Activated CD4-positive, alpha-beta T cell treated with anti-CD3 and anti-CD28 coated beads for 36 hours (primary cell): Measurements from ENCODE around the gene CFAP157. TPM values are rescaled to one million over a fixed set of nuclear protein-coding genes. Genes with fewer than 3 reads are reported as not detected.

ENCODE experiments used
- total RNA-seq, 2 experiments: library from RNA; stranded (reverse); gene quantifications; one replicate each; pipeline ENCODE4 v1.2.3, GENCODE V29; 2021

CFAP157 gene
- total RNA-seq, 2 experiments from 2014 or later, result not detected

Other genes starting within 250 kb of the CFAP157 start
- 10 to 100 TPM; 15.9 to 18.1 TPM for gene STXBP1, start 94.7 kb upstream of the CFAP157 start, total RNA-seq
- gene PTRH1, start 8.7 kb downstream of the CFAP157 start, total RNA-seq, result 10 to 100 TPM; 12.9 to 15.1 TPM
- gene TTC16, start 9.1 kb downstream of the CFAP157 start, total RNA-seq, result under 1 TPM; 0.16 to 0.30 TPM
- 10 to 100 TPM; 11.3 to 14.0 TPM for gene TOR2A, start 28.3 kb downstream of the CFAP157 start, total RNA-seq
- 10 to 100 TPM; 30.3 to 35.2 TPM for gene SH2D3C, start 71.7 kb downstream of the CFAP157 start, total RNA-seq
- gene CDK9, start 79.0 kb downstream of the CFAP157 start, total RNA-seq, result 10 to 100 TPM; 63.8 to 80.4 TPM
- gene FPGS, start 95.9 kb downstream of the CFAP157 start, total RNA-seq, result 10 to 100 TPM; 71.9 to 80.4 TPM
- 10 to 100 TPM; 13.9 to 15.2 TPM for gene ENG, start 147.7 kb downstream of the CFAP157 start, total RNA-seq
- gene AK1, start 170.7 kb downstream of the CFAP157 start, total RNA-seq, result 10 to 100 TPM; 14.5 to 23.9 TPM
- 10 to 100 TPM; 46.3 to 63.3 TPM for gene ST6GALNAC6, start 192.6 kb downstream of the CFAP157 start, total RNA-seq
- 10 to 100 TPM; 14.9 to 20.7 TPM for gene ST6GALNAC4, start 210.1 kb downstream of the CFAP157 start, total RNA-seq
- 1 to 10 TPM; 1.9 to 2.8 TPM for gene PIP5KL1, start 223.8 kb downstream of the CFAP157 start, total RNA-seq
- 10 to 100 TPM; 44.1 to 46.6 TPM for gene DPM2, start 230.9 kb downstream of the CFAP157 start, total RNA-seq